GM21526 (cell line): ENCODE results near the gene KCTD10.

Experiments
- ATAC-seq: cut with Tn5 transposase; IDR thresholded peaks from one replicate; pipeline ENCODE4 v1.9.1; 2021; ENCODE audit warnings: moderate library complexity; ENCODE audit not compliant: unreplicated experiment, low FRiP score

KCTD10 gene

GRCh38 chr12:109495012-109495411, 17.9 kb upstream of the KCTD10 start:
- no peak for ATAC-seq

GRCh38 chr12:109494348-109494881, 17.3 kb upstream of the KCTD10 start:
- no peak for ATAC-seq

- no peak for ATAC-seq
These were observed 16.8 kb upstream of the KCTD10 start for GRCh38 chr12:109493938-109494337.

GRCh38 chr12:109493090-109493489, 16.0 kb upstream of the KCTD10 start:
- no peak for ATAC-seq

- ATAC-seq = no peak
These were observed 15.3 kb upstream of the KCTD10 start for GRCh38 chr12:109492371-109492770.

GRCh38 chr12:109491671-109492070, 14.6 kb upstream of the KCTD10 start:
- ATAC-seq = no peak

GRCh38 chr12:109489955-109490565, 13.0 kb upstream of the KCTD10 start:
- ATAC-seq = no peak

- ATAC-seq = no peak
These were observed 12.2 kb upstream of the KCTD10 start for GRCh38 chr12:109489016-109489954.

GRCh38 chr12:109488051-109488665, 11.1 kb upstream of the KCTD10 start:
- ATAC-seq = no peak

- ATAC-seq = no peak
These were observed 10.3 kb upstream of the KCTD10 start for GRCh38 chr12:109487181-109488050.

GRCh38 chr12:109485201-109485600, 8.1 kb upstream of the KCTD10 start:
- ATAC-seq = no peak

GRCh38 chr12:109483346-109483745, 6.2 kb upstream of the KCTD10 start:
- ATAC-seq = no peak

- ATAC-seq = no peak
These were observed 5.8 kb upstream of the KCTD10 start for GRCh38 chr12:109482894-109483293.

GRCh38 chr12:109482491-109482890, 5.4 kb upstream of the KCTD10 start:
- ATAC-seq = no peak

GRCh38 chr12:109481863-109482262, 4.8 kb upstream of the KCTD10 start:
- no peak for ATAC-seq

- ATAC-seq = no peak
These were observed 3.3 kb upstream of the KCTD10 start for GRCh38 chr12:109480356-109480755.

GRCh38 chr12:109479761-109480160, 2.7 kb upstream of the KCTD10 start:
- no peak for ATAC-seq

GRCh38 chr12:109477963-109478315, 839 bp upstream of the KCTD10 start:
- no peak for ATAC-seq

- ATAC-seq = no peak
These were observed 304 bp downstream of the KCTD10 start for GRCh38 chr12:109476807-109477184.
